H9 (cell line): ENCODE data around the gene ZMAT5. TPM values are rescaled to one million over a fixed set of nuclear protein-coding genes. Genes with fewer than 3 reads are reported as not detected.

ENCODE experiments used
- DNase-seq: peaks from one replicate; pipeline ENCODE4 v3.0.0-alpha.2; 2017
- H2AFZ ChIP-seq: one replicate; pipeline ENCODE4 v1.6.1; 2013; ENCODE audit warnings: mild to moderate bottlenecking, low read length, control low read depth, moderate library complexity
- H2AK5ac ChIP-seq: 2 replicates; pipeline ENCODE4 v1.6.1; 2013; ENCODE audit warnings: low read length, control low read depth, mixed read lengths; ENCODE audit not compliant: insufficient read length
- H2BK120ac ChIP-seq: one replicate; pipeline ENCODE4 v1.6.1; 2013; ENCODE audit warnings: low read depth, mild to moderate bottlenecking, low read length, control low read depth, inconsistent platforms; ENCODE audit not compliant: poor library complexity, severe bottlenecking
- H2BK12ac ChIP-seq: 2 replicates; pipeline ENCODE4 v1.6.1; 2013; ENCODE audit warnings: low read length, control low read depth, mixed read lengths, low read depth; ENCODE audit not compliant: insufficient read length
- H2BK15ac ChIP-seq: 2 replicates; pipeline ENCODE4 v1.6.1; 2013; ENCODE audit warnings: low read depth, low read length, control low read depth
- H2BK20ac ChIP-seq: one replicate; pipeline ENCODE4 v1.6.1; 2013; ENCODE audit warnings: low read depth, mild to moderate bottlenecking, low read length, control low read depth, inconsistent platforms; ENCODE audit not compliant: poor library complexity, severe bottlenecking
- H2BK5ac ChIP-seq: 2 replicates; pipeline ENCODE4 v1.6.1; 2013; ENCODE audit warnings: low read length, control low read depth, mixed read lengths; ENCODE audit not compliant: insufficient read length
- H3K14ac ChIP-seq: 2 replicates; pipeline ENCODE4 v1.6.1; 2013; ENCODE audit warnings: low read length, control low read depth; ENCODE audit not compliant: insufficient read depth
- H3K18ac ChIP-seq: 2 replicates; pipeline ENCODE4 v1.6.1; 2013; ENCODE audit warnings: low read depth, mild to moderate bottlenecking, mixed read lengths, low read length, control low read depth; ENCODE audit not compliant: insufficient read length
- H3K23ac ChIP-seq: 2 replicates; pipeline ENCODE4 v1.6.1; 2013; ENCODE audit warnings: low read length, control low read depth, mixed read lengths, low read depth; ENCODE audit not compliant: insufficient read length
- H3K23me2 ChIP-seq: 2 replicates; pipeline ENCODE4 v1.6.1; 2013; ENCODE audit warnings: low read depth, mild to moderate bottlenecking, mixed read lengths, low read length, control low read depth; ENCODE audit not compliant: insufficient read length, poor library complexity, severe bottlenecking
- H3K27ac ChIP-seq: 2 replicates; pipeline ENCODE4 v1.5.1; 2013; ENCODE audit warnings: low read length, control low read depth, mixed read lengths, low read depth; ENCODE audit not compliant: insufficient read length
- H3K27me3 ChIP-seq: 2 replicates; pipeline ENCODE4 v1.6.1; 2013; ENCODE audit warnings: low read length, control low read depth, inconsistent platforms; ENCODE audit not compliant: insufficient read depth
- H3K4ac ChIP-seq: 2 replicates; pipeline ENCODE4 v1.6.1; 2013; ENCODE audit warnings: low read depth, mild to moderate bottlenecking, control low read depth, inconsistent platforms, low read length, moderate library complexity
- H3K4me1 ChIP-seq: 2 replicates; pipeline ENCODE4 v1.6.1; 2013; ENCODE audit warnings: low read length, control low read depth, inconsistent platforms; ENCODE audit not compliant: insufficient read depth
- H3K4me2 ChIP-seq: 2 replicates; pipeline ENCODE4 v1.6.1; 2013; ENCODE audit warnings: low read length, control low read depth, mixed read lengths; ENCODE audit not compliant: insufficient read length, insufficient read depth
- H3K56ac ChIP-seq: 2 replicates; pipeline ENCODE4 v1.6.1; 2013; ENCODE audit warnings: low read depth, mild to moderate bottlenecking, mixed read lengths, low read length, control low read depth; ENCODE audit not compliant: insufficient read length
- H3K79me1 ChIP-seq: 2 replicates; pipeline ENCODE4 v1.6.1; 2013; ENCODE audit warnings: low read depth, mild to moderate bottlenecking, moderate library complexity, low read length, control low read depth, inconsistent platforms; ENCODE audit not compliant: insufficient read depth, poor library complexity, severe bottlenecking
- H3K79me2 ChIP-seq: 2 replicates; pipeline ENCODE4 v1.6.1; 2013; ENCODE audit warnings: low read length, control low read depth, inconsistent platforms; ENCODE audit not compliant: insufficient read depth
- H3K9ac ChIP-seq: 2 replicates; pipeline ENCODE4 v1.6.1; 2013; ENCODE audit warnings: low read length, control low read depth, mixed read lengths; ENCODE audit not compliant: insufficient read length; ENCODE audit errors: extremely low read depth
- H3K9me3 ChIP-seq: one replicate; pipeline ENCODE4 v1.6.1; 2013; ENCODE audit warnings: low read depth, low read length, inconsistent platforms; ENCODE audit not compliant: control insufficient read depth
- H3T11ph ChIP-seq: one replicate; pipeline ENCODE4 v1.6.1; 2013; ENCODE audit warnings: mild to moderate bottlenecking, low read length, control low read depth, inconsistent platforms
- H4K20me1 ChIP-seq: one replicate; pipeline ENCODE4 v1.6.1; 2013; ENCODE audit not compliant: control insufficient read depth, insufficient read length, insufficient read depth
- H4K5ac ChIP-seq: 2 replicates; pipeline ENCODE4 v1.6.1; 2013; ENCODE audit warnings: low read depth, mild to moderate bottlenecking, mixed read lengths, low read length, control low read depth; ENCODE audit not compliant: insufficient read length
- H4K8ac ChIP-seq: replicated peaks from 2 replicates; pipeline ENCODE4 v1.6.1; 2013; ENCODE audit warnings: low read length, control low read depth, mixed read lengths, low read depth; ENCODE audit not compliant: insufficient read length
- H4K91ac ChIP-seq: 2 replicates; pipeline ENCODE4 v1.6.1; 2013; ENCODE audit warnings: low read depth, mild to moderate bottlenecking, moderate library complexity, mixed read lengths, low read length, control low read depth; ENCODE audit not compliant: insufficient read length
- H3K27ac Mint-ChIP-seq, 3 experiments: 2 replicates in 2 of 3; 3 replicates in 1 of 3; pipeline ENCODE4 v1.8.0; 2020 to 2021; ENCODE audit warnings: mixed read lengths in 3 of 3, mild to moderate bottlenecking in 1 of 3, moderate library complexity in 1 of 3
- H3K27me3 Mint-ChIP-seq: 2 replicates; pipeline ENCODE4 v1.8.0; 2021; ENCODE audit warnings: low read depth, mild to moderate bottlenecking, moderate library complexity, mixed read lengths
- H3K36me3 Mint-ChIP-seq, 3 experiments: 2 replicates in 2 of 3; 3 replicates in 1 of 3; pipeline ENCODE4 v1.8.0; 2020 to 2021; ENCODE audit warnings: low read depth in 3 of 3, mixed read lengths in 3 of 3; ENCODE audit not compliant: insufficient read depth in 1 of 3
- H3K4me1 Mint-ChIP-seq, 2 experiments: 2 replicates each; pipeline ENCODE4 v1.8.0; 2020; ENCODE audit warnings: mixed read lengths in 2 of 2
- H3K4me3 Mint-ChIP-seq, 2 experiments: 2 replicates in 1 of 2; 3 replicates in 1 of 2; pipeline ENCODE4 v1.8.0; 2020 to 2021; ENCODE audit warnings: mild to moderate bottlenecking in 2 of 2, mixed read lengths in 2 of 2, moderate library complexity in 1 of 2
- H3K9me3 Mint-ChIP-seq, 2 experiments: 2 replicates in 1 of 2; 3 replicates in 1 of 2; pipeline ENCODE4 v1.8.0; 2020; ENCODE audit warnings: mild to moderate bottlenecking in 2 of 2, mixed read lengths in 2 of 2, moderate library complexity in 1 of 2
- WGBS: extraction: QIAGEN DNeasy Blood & Tissue Kit; methylation state at CpG from one replicate; pipeline ENCODE4 v1.1.7; 2013; ENCODE audit warnings: missing lambda C conversion rate, low lambda C conversion rate, mixed read lengths; ENCODE audit not compliant: insufficient read length; ENCODE audit errors: extremely low coverage; 5-methylcytosine and 5-hydroxymethylcytosine counted together
- total RNA-seq: library from RNA; stranded (reverse); gene quantifications from 2 replicates; pipeline ENCODE4 v1.2.1, GENCODE V29; 2021
- TF ChIP-seq, protein P1 (sequence below): fragments of 200-600 bp; sonication (generic); conservative IDR thresholded peaks from 3 replicates; pipeline ENCODE4 v1.8.0; 2021; ENCODE audit warnings: antibody characterized with exemption, mild to moderate bottlenecking

ZMAT5 gene
- total RNA-seq, 1 experiment from 2014 or later = 13.9 TPM

DNA sequence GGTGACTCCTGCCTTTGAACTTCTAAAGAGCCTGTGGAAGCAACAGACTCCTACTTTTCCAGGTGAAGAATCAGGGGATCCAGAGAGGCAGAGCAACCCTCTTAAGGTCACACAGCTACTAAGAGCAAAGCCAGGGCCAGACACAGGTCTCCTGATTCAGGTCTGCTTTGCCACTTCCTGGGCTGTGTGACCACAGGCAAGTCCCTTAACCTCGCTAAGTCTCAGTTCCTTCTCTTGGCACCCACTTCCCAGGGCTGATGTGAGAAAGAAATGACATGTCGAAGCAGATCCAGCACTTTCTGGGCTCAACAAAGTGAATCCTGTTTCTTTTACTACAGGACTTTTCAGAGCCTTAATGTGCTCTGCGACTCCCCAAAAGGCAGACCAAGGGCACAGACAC lies 30.5 kb upstream of the ZMAT5 start:
- Histone ChIP-seq H4K20me1 (no peaks in the 10 kb centered on the region), H2BK20ac (no peak overlapping the region), H3K4me2 (no peak overlapping the region), H3K18ac (no peak overlapping the region), H3K79me1 (no peaks in the 10 kb centered on the region), H4K8ac (no peak overlapping the region), H2AFZ (no peak overlapping the region), H2AK5ac (no peak overlapping the region), H3K27ac (no peak overlapping the region), H3K23ac (no peak overlapping the region), H4K91ac (no peak overlapping the region), H3K56ac (no peak overlapping the region), H2BK15ac (no peak overlapping the region), H3K9ac (no peak overlapping the region), H2BK120ac (no peak overlapping the region), H3T11ph (no peak overlapping the region), H2BK12ac (no peak overlapping the region), H3K79me2 (no peaks in the 10 kb centered on the region), H3K4me1 (no peaks in the 10 kb centered on the region), H4K5ac (no peak overlapping the region), H2BK5ac (no peak overlapping the region), H3K23me2 (no peaks in the 10 kb centered on the region), H3K27me3 (no peaks in the 10 kb centered on the region), H3K9me3 (no peaks in the 10 kb centered on the region), H3K4ac (no peak overlapping the region), H3K14ac (no peak overlapping the region)
- Mint-ChIP-seq H3K4me3 (no peak overlapping the region), H3K27me3 (no peaks in the 10 kb centered on the region), H3K9me3 (no peaks in the 10 kb centered on the region), H3K27ac (no peak overlapping the region; a peak in 1 of 7 replicates), H3K4me1 (peaks cover 6 to 16% of the 10 kb centered on the region in 2 experiments), H3K36me3 (peaks cover 0 to 56% (median 6%) of the 10 kb centered on the region in 3 experiments; a peak in 4 of 7 replicates)
- TF ChIP-seq, protein P1, sequence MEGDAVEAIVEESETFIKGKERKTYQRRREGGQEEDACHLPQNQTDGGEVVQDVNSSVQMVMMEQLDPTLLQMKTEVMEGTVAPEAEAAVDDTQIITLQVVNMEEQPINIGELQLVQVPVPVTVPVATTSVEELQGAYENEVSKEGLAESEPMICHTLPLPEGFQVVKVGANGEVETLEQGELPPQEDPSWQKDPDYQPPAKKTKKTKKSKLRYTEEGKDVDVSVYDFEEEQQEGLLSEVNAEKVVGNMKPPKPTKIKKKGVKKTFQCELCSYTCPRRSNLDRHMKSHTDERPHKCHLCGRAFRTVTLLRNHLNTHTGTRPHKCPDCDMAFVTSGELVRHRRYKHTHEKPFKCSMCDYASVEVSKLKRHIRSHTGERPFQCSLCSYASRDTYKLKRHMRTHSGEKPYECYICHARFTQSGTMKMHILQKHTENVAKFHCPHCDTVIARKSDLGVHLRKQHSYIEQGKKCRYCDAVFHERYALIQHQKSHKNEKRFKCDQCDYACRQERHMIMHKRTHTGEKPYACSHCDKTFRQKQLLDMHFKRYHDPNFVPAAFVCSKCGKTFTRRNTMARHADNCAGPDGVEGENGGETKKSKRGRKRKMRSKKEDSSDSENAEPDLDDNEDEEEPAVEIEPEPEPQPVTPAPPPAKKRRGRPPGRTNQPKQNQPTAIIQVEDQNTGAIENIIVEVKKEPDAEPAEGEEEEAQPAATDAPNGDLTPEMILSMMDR = no peak
- DNase-seq = no peak
- WGBS = no CpG with 5 or more reads among the region's 3 CpGs
